ENCODE results near the gene PCYT1A. TPM values are rescaled to one million over a fixed set of nuclear protein-coding genes. Genes with fewer than 3 reads are reported as not detected.

The PCYT1A gene
- total RNA-seq, 2 donors from 2014 or later: 41.8 to 78.3 TPM

DNA sequence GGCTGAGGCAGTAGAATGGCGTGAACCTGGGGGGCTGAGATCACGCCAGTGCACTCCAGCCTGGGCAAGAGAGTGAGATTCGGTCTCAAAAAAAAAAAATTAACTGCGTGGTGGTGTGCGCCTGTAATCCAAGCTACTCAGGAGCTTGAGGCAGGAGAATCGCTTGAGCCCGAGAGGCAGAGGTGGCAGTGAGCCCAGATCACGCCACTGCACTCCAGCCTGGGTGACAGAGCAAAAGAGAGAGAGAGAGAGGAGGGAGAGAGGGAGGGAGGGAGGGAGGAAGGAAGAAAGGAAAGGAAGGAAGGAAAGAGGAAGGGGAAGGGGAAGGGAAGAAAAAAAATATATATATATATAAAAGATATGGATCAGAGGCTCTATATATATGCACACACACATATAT lies 44.6 kb upstream of the PCYT1A start:
- intact Hi-C loops (cut with DNase I): no loop called here
- H3K27ac ChIP-seq: no peak overlapping the region
- H3K4me3 ChIP-seq: no peak overlapping the region
- no peak for DNase-seq (ENCODE audit: low spot score)
- H3K4me1 ChIP-seq (replicated peaks): no peaks in the 10 kb centered on the region
- H3K27me3 ChIP-seq (replicated peaks; ENCODE audit: insufficient read depth): no peaks in the 10 kb centered on the region
- 72% methylated on average over 8 of the region's 8 CpGs for WGBS
- H3K36me3 ChIP-seq: no peaks in the 10 kb centered on the region
- TF ChIP-seq POLR2A (IDR thresholded peaks at IDR 0.05) (no peak), POLR2AphosphoS5 (IDR thresholded peaks at IDR 0.05) (no peak)
- TF ChIP-seq, protein P1, sequence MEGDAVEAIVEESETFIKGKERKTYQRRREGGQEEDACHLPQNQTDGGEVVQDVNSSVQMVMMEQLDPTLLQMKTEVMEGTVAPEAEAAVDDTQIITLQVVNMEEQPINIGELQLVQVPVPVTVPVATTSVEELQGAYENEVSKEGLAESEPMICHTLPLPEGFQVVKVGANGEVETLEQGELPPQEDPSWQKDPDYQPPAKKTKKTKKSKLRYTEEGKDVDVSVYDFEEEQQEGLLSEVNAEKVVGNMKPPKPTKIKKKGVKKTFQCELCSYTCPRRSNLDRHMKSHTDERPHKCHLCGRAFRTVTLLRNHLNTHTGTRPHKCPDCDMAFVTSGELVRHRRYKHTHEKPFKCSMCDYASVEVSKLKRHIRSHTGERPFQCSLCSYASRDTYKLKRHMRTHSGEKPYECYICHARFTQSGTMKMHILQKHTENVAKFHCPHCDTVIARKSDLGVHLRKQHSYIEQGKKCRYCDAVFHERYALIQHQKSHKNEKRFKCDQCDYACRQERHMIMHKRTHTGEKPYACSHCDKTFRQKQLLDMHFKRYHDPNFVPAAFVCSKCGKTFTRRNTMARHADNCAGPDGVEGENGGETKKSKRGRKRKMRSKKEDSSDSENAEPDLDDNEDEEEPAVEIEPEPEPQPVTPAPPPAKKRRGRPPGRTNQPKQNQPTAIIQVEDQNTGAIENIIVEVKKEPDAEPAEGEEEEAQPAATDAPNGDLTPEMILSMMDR (IDR thresholded peaks at IDR 0.05): no peak
- no peaks in the 10 kb centered on the region for H3K9me3 ChIP-seq

DNA sequence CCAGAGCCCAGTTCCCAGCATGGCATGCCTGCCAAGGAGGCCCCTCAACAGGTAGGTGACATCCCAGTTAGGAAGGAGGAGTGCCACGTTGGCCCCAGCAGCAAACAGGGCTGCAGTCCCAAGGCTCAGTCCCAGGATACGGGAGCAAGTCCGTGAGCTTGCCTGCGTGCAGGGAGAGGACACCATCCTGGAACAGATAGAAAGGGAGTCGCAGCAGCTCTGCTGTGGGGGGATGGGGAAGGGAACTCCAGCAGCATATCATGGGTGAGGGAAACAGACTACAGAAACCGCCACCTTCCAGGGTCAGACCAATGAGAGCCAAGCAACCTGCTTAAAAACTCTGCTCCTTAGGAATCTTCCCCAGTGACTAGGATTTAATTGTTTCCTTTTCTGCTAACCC lies 39.9 kb upstream of the PCYT1A start:
- H3K36me3 ChIP-seq: no peaks in the 10 kb centered on the region
- no peak for DNase-seq (ENCODE audit: low spot score)
- no peaks in the 10 kb centered on the region for H3K27me3 ChIP-seq (replicated peaks; ENCODE audit: insufficient read depth)
- H3K4me1 ChIP-seq (replicated peaks): no peaks in the 10 kb centered on the region
- TF ChIP-seq POLR2AphosphoS5 (IDR thresholded peaks at IDR 0.05) (no peak), POLR2A (IDR thresholded peaks at IDR 0.05) (no peak)
- TF ChIP-seq, protein P1 (IDR thresholded peaks at IDR 0.05): no peak
- no peaks in the 10 kb centered on the region for H3K9me3 ChIP-seq
- 24% methylated on average over 6 of the region's 6 CpGs for WGBS
- no peak overlapping the region for H3K27ac ChIP-seq
- intact Hi-C loops (cut with DNase I): no loop called here
- no peak overlapping the region for H3K4me3 ChIP-seq

DNA sequence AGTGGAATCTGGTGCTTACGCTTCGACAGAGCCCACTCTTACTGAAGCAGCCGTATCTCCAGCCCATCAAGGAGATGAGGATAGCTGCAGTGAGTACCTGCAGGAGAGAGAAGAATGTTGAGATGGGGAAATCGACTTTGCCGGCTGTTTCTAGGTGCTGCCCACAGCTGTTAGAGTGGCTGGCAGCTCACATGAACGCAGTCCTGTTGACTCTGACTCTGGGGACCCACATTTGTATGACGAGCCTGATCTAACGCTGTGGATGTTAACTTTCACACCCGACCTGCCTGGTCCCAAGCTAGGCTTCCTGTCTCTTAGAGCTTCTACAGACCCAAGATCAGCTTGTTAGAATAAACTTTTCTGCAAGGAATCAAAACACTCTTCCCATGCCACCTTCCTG lies 39.4 kb upstream of the PCYT1A start:
- no peak overlapping the region for H3K27ac ChIP-seq
- no peak for DNase-seq (ENCODE audit: low spot score)
- H3K36me3 ChIP-seq: no peaks in the 10 kb centered on the region
- no peaks in the 10 kb centered on the region for H3K4me1 ChIP-seq (replicated peaks)
- WGBS: 75% methylated on average over 9 of the region's 9 CpGs
- H3K9me3 ChIP-seq: no peaks in the 10 kb centered on the region
- intact Hi-C loops (cut with DNase I): no loop called here
- H3K27me3 ChIP-seq (replicated peaks; ENCODE audit: insufficient read depth): no peaks in the 10 kb centered on the region
- no peak overlapping the region for H3K4me3 ChIP-seq
- no peak for TF ChIP-seq POLR2AphosphoS5 (IDR thresholded peaks at IDR 0.05)
- TF ChIP-seq, protein P1 (IDR thresholded peaks at IDR 0.05): no peak
- no peak for TF ChIP-seq POLR2A (IDR thresholded peaks at IDR 0.05)

DNA sequence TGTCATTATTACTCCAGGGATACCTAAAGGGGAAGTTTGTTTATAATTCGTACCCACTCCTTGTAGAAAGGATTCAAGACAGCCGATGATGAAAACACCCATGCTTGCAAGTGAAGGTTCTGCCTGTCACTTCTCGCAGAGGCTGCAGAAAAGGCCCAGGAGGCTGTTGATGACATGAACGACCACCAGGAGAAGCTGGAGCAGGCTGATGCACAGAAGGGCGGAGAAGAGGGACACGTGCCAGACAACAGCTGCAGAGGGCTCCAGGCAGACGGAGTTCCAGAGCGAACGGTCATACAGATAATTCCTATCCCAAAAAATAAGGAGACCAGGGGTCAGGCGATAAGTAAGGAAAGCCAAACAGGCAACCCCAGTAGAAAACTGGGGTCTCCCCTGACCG lies 36.2 kb upstream of the PCYT1A start:
- Histone ChIP-seq H3K4me1 (replicated peaks) (no peaks in the 10 kb centered on the region), H3K9me3 (no peaks in the 10 kb centered on the region), H3K36me3 (no peaks in the 10 kb centered on the region), H3K27ac (no peak overlapping the region), H3K27me3 (replicated peaks; ENCODE audit: insufficient read depth) (no peaks in the 10 kb centered on the region), H3K4me3 (no peak overlapping the region)
- intact Hi-C loops (cut with DNase I): no loop called here
- WGBS: 53% methylated on average over 11 of the region's 11 CpGs
- DNase-seq (ENCODE audit: low spot score): no peak
- TF ChIP-seq POLR2AphosphoS5 (IDR thresholded peaks at IDR 0.05): no peak
- TF ChIP-seq, protein P1 (IDR thresholded peaks at IDR 0.05): no peak
- no peak for TF ChIP-seq POLR2A (IDR thresholded peaks at IDR 0.05)

DNA sequence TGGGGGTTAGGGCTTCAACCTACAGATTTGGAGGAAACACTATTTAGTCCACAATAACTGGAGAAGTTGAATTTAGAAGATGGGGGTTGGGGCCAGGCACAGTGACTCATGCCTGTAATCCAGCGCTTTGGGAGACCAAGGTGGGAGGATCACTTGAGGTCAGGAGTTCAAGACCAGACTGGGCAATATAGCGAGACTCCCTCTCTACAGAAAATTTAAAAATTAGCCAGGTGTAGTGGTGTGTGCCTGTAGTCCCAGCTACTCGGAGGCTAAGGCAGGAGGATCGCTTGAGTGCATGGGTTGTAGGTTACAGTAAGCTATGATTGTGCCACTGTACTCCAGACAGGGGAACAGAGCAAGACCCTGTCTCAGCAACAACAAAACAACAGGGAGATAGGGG lies 35.5 kb upstream of the PCYT1A start:
- 95% methylated on average over 4 of the region's 4 CpGs for WGBS
- H3K36me3 ChIP-seq: no peaks in the 10 kb centered on the region
- no peak for DNase-seq (ENCODE audit: low spot score)
- TF ChIP-seq POLR2A (IDR thresholded peaks at IDR 0.05) (no peak), POLR2AphosphoS5 (IDR thresholded peaks at IDR 0.05) (no peak)
- TF ChIP-seq, protein P1 (IDR thresholded peaks at IDR 0.05): no peak
- intact Hi-C loops (cut with DNase I): no loop called here
- no peak overlapping the region for H3K27ac ChIP-seq
- no peak overlapping the region for H3K4me3 ChIP-seq
- H3K4me1 ChIP-seq (replicated peaks): no peaks in the 10 kb centered on the region
- no peaks in the 10 kb centered on the region for H3K9me3 ChIP-seq
- H3K27me3 ChIP-seq (replicated peaks; ENCODE audit: insufficient read depth): no peaks in the 10 kb centered on the region

All from prostate gland (tissue), 2 donors.